Measurements from ENCODE around the gene GREM2. TPM values are rescaled to one million over a fixed set of nuclear protein-coding genes. Genes with fewer than 3 reads are reported as not detected.

Gene GREM2
- total and polyA plus RNA-seq, 2 donors (not counting 3 experiments of a cell fraction or from before 2014, with no cell fraction given) = not detected

DNA sequence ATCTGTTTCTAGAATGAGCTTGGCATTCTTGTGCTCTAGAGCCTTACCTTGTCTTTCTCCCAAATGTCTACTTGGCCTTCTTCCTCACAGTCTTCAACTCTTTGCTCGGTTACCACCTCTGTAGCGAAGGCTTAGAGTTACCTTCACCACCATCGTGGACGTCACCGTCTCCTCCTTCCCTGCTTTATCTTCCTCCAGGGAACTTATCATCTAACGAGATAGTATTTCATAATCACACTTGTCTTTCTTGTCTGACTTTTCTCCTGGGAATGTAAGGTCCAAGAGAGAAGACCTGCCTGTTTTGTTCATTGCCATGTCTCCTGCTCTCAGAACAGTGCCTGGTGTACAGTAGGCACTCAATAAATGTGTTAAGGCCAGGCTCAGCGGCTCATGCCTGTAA is 115.6 kb downstream of the GREM2 start:
- DNase-seq (ENCODE audit: low read depth, low spot score) = no peak
- TF ChIP-seq, protein P1, sequence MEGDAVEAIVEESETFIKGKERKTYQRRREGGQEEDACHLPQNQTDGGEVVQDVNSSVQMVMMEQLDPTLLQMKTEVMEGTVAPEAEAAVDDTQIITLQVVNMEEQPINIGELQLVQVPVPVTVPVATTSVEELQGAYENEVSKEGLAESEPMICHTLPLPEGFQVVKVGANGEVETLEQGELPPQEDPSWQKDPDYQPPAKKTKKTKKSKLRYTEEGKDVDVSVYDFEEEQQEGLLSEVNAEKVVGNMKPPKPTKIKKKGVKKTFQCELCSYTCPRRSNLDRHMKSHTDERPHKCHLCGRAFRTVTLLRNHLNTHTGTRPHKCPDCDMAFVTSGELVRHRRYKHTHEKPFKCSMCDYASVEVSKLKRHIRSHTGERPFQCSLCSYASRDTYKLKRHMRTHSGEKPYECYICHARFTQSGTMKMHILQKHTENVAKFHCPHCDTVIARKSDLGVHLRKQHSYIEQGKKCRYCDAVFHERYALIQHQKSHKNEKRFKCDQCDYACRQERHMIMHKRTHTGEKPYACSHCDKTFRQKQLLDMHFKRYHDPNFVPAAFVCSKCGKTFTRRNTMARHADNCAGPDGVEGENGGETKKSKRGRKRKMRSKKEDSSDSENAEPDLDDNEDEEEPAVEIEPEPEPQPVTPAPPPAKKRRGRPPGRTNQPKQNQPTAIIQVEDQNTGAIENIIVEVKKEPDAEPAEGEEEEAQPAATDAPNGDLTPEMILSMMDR (IDR thresholded peaks at IDR 0.05; ENCODE audit: extremely low read depth in 1 of 2, insufficient read depth in 1 of 2, low read depth in 1 of 2, low read length in 2 of 2) = no peak
- TF ChIP-seq EZH2 (IDR thresholded peaks at IDR 0.05; ENCODE audit: borderline replicate concordance, low read depth, low read length, severe bottlenecking) (no peak), GATA2 (IDR thresholded peaks at IDR 0.05; ENCODE audit: insufficient read depth, insufficient read length, low read depth, low read length) (no peak), POLR2AphosphoS5 (IDR thresholded peaks at IDR 0.05; ENCODE audit: insufficient read depth, low read depth, low read length) (no peak), JUN (IDR thresholded peaks at IDR 0.05; ENCODE audit: borderline replicate concordance, insufficient read depth, insufficient read length, low read depth) (no peak), MYC (IDR thresholded peaks at IDR 0.05; ENCODE audit: low read depth, low read length) (no peak), POLR2A (IDR thresholded peaks at IDR 0.05; ENCODE audit: low read depth, low read length) (no peak), FOS (IDR thresholded peaks at IDR 0.05; ENCODE audit: borderline replicate concordance, insufficient read depth, low read length) (no peak)
- TF ChIP-seq, protein P2, sequence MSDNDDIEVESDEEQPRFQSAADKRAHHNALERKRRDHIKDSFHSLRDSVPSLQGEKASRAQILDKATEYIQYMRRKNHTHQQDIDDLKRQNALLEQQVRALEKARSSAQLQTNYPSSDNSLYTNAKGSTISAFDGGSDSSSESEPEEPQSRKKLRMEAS (IDR thresholded peaks at IDR 0.05; ENCODE audit: insufficient read depth, insufficient read length) = no peak
- Histone ChIP-seq H3K9ac (replicated peaks; ENCODE audit: extremely low read depth, insufficient read depth, low read length) (no peak overlapping the region), H3K4me1 (ENCODE audit: control insufficient read depth, extremely low read depth, insufficient read depth, low read length) (no peaks in the 10 kb centered on the region), H3K4me3 (replicated peaks in 1 of 3; ENCODE audit: insufficient read depth in 1 of 3, low read depth in 1 of 3, low read length in 3 of 3) (no peak overlapping the region), H3K27ac (ENCODE audit: insufficient read depth, low read depth, low read length) (no peak overlapping the region), H2AFZ (ENCODE audit: low read depth, low read length) (no peak overlapping the region), H3K36me3 (ENCODE audit: control insufficient read depth in 2 of 2, extremely low read depth in 1 of 2, insufficient read depth in 2 of 2, low read length in 2 of 2) (no peaks in the 10 kb centered on the region), H3K79me2 (ENCODE audit: control insufficient read depth, insufficient read depth, low read length) (no peaks in the 10 kb centered on the region), H3K9me1 (replicated peaks; ENCODE audit: control insufficient read depth, extremely low read depth, insufficient read depth, low read length) (no peaks in the 10 kb centered on the region), H4K20me1 (replicated peaks; ENCODE audit: control insufficient read depth, extremely low read depth, insufficient read depth, low read length) (no peaks in the 10 kb centered on the region), H3K9me3 (replicated peaks; ENCODE audit: control insufficient read depth, insufficient read depth, low read length) (no peaks in the 10 kb centered on the region), H3K27me3 (ENCODE audit: control insufficient read depth in 2 of 2, insufficient read depth in 2 of 2, low read length in 2 of 2) (no peaks in the 10 kb centered on the region), H3K4me2 (ENCODE audit: insufficient read depth, low read length) (no peak overlapping the region)
- intact Hi-C loops (cut with micrococcal nuclease) = no loop called here
- dilution Hi-C loops (cut with MboI; ENCODE audit: extremely low pct_ligation_motif_present, low sequenced_read_pairs) = no loop called here
- BruUV-seq (replicated peaks) = no TSS peak
- no peak for FAIRE-seq
- POLR2A ChIA-PET = no interaction called here
- CTCF ChIA-PET = no interaction called here
